ENCODE results near the gene MYPOP. TPM values are rescaled to one million over a fixed set of nuclear protein-coding genes. Genes with fewer than 3 reads are reported as not detected.
A peak's percentile ranks its signal among the peaks of the same experiment; 100 is the strongest.
"Not testable (repeated sequence)": the region's sequence is repeated elsewhere in the genome, so short reads cannot be mapped to it uniquely, and the experiment has no call there.

MYPOP gene
- polyA plus RNA-seq, 1 donor: 4.8 TPM

GRCh38 chr19:45906221-45906620, 3.8 kb upstream of the MYPOP start:
- no peak for DNase-seq

GRCh38 chr19:45905011-45905410, 2.6 kb upstream of the MYPOP start:
- DNase-seq: no peak

GRCh38 chr19:45902651-45903625, 525 bp upstream of the MYPOP start:
- DNase-seq: peak; percentile 99

- no peak for DNase-seq
These were observed 941 bp downstream of the MYPOP start for GRCh38 chr19:45901432-45901911.

GRCh38 chr19:45900738-45901431, 1.5 kb downstream of the MYPOP start:
- no peak for DNase-seq

- no peak for DNase-seq
These were observed 2.4 kb downstream of the MYPOP start for GRCh38 chr19:45899919-45900589.

- DNase-seq: no peak
These were observed 3.2 kb downstream of the MYPOP start for GRCh38 chr19:45899253-45899652.

- no peak for DNase-seq
These were observed 5.1 kb downstream of the MYPOP start for GRCh38 chr19:45897261-45897812.

GRCh38 chr19:45895983-45896599, 6.3 kb downstream of the MYPOP start:
- not testable (repeated sequence) for DNase-seq

GRCh38 chr19:45895519-45895972, 6.9 kb downstream of the MYPOP start:
- DNase-seq: no peak

- DNase-seq: no peak
These were observed 11.5 kb downstream of the MYPOP start for GRCh38 chr19:45890877-45891276.

GRCh38 chr19:45889210-45889885, 13.1 kb downstream of the MYPOP start:
- DNase-seq: no peak

GRCh38 chr19:45887200-45887710, 15.2 kb downstream of the MYPOP start:
- DNase-seq: no peak

GRCh38 chr19:45886427-45887199, 15.8 kb downstream of the MYPOP start:
- peak; percentile 93 for DNase-seq

GRCh38 chr19:45885556-45886426, 16.6 kb downstream of the MYPOP start, which contains the start of gene IRF2BP1:
Gene IRF2BP1, minus strand, starts transcription at chr19:45886141. Its CDS starts 367 bp downstream, at chr19:45885774.
- DNase-seq: peak; percentile 93

GRCh38 chr19:45884682-45885555, 17.5 kb downstream of the MYPOP start:
- DNase-seq: no peak

- no peak for DNase-seq
These were observed 18.3 kb downstream of the MYPOP start for GRCh38 chr19:45883881-45884681.
